Daoy (cell line): ENCODE data around the gene TAF12. TPM values are rescaled to one million over a fixed set of nuclear protein-coding genes. Genes with fewer than 3 reads are reported as not detected.
"Not testable (repeated sequence)": the region's sequence is repeated elsewhere in the genome, so short reads cannot be mapped to it uniquely, and the experiment has no call there.

ENCODE experiments used
- DNase-seq: peaks from one replicate; pipeline ENCODE4 v3.0.0-alpha.2; 2015; ENCODE audit warnings: low read depth
- total RNA-seq: library from RNA; depleted of rRNA; stranded (reverse); fragments of >200 nt; shearing (Covaris generic); gene quantifications from 2 replicates; pipeline ENCODE4 v1.2.3, GENCODE V29; 2014; rRNA removed

TAF12 gene
- total RNA-seq, 1 experiment from 2014 or later: 55.2 TPM

- DNase-seq: peak; percentile 37
These were observed 60.6 kb downstream of the TAF12 start for GRCh38 chr1:28582248-28582615.

- DNase-seq: peak; percentile 98
These were observed 61.2 kb downstream of the TAF12 start for GRCh38 chr1:28581531-28582247.

GRCh38 chr1:28580722-28581530 is 61.9 kb downstream of the TAF12 start:
- peak; percentile 46 for DNase-seq

GRCh38 chr1:28579401-28579800 is 63.5 kb downstream of the TAF12 start:
- DNase-seq: no peak

GRCh38 chr1:28578696-28579218 is 64.1 kb downstream of the TAF12 start:
- DNase-seq: no peak

GRCh38 chr1:28577738-28578536 is 64.9 kb downstream of the TAF12 start:
- no peak for DNase-seq

- no peak for DNase-seq
These were observed 65.7 kb downstream of the TAF12 start for GRCh38 chr1:28577052-28577678.

GRCh38 chr1:28573564-28573963 is 69.3 kb downstream of the TAF12 start:
- no peak for DNase-seq

GRCh38 chr1:28572891-28573290 is 70.0 kb downstream of the TAF12 start:
- not testable (repeated sequence) for DNase-seq

GRCh38 chr1:28571911-28572310 is 71.0 kb downstream of the TAF12 start:
- DNase-seq: no peak

GRCh38 chr1:28566931-28567330 is 75.9 kb downstream of the TAF12 start:
- DNase-seq: no peak

GRCh38 chr1:28565726-28566125 is 77.1 kb downstream of the TAF12 start:
- DNase-seq: no peak

- no peak for DNase-seq
These were observed 77.8 kb downstream of the TAF12 start for GRCh38 chr1:28565040-28565439.

GRCh38 chr1:28564310-28564709 is 78.6 kb downstream of the TAF12 start:
- no peak for DNase-seq

- no peak for DNase-seq
These were observed 82.0 kb downstream of the TAF12 start for GRCh38 chr1:28560886-28561285.

Other genes starting within 250 kb of the TAF12 start
- 81.5 and 96.8 TPM in 2 replicates for gene RCC1, start 137.0 kb downstream of the TAF12 start, total RNA-seq
- 27.3 and 40.7 TPM in 2 replicates for gene TRNAU1AP, start 90.0 kb downstream of the TAF12 start, total RNA-seq
- gene RAB42, start 50.8 kb downstream of the TAF12 start, total RNA-seq: 6.4 and 8.8 TPM in 2 replicates
- gene RNU11, start 5.5 kb upstream of the TAF12 start, total RNA-seq: not detected in 2 replicates
- 3.9 and 9.1 TPM in 2 replicates for gene GMEB1, start 25.7 kb upstream of the TAF12 start, total RNA-seq
- gene YTHDF2, start 93.9 kb upstream of the TAF12 start, total RNA-seq: 39.1 and 56.5 TPM in 2 replicates
- gene OPRD1, start 169.1 kb upstream of the TAF12 start, total RNA-seq: 0.21 and 0.34 TPM in 2 replicates